Panc1 (cell line): Measurements from ENCODE around the gene DLG3. TPM values are rescaled to one million over a fixed set of nuclear protein-coding genes. Genes with fewer than 3 reads are reported as not detected.

ENCODE experiments used
- ATAC-seq: fragments of 200-7000 bp; cut with Tn5 transposase; 2 replicates; pipeline ENCODE4 v1.9.1; 2020; ENCODE audit warnings: mild to moderate bottlenecking, moderate library complexity
- BruUV-seq: library from RNA; stranded (reverse); fragments of 400-500 nt; replicated peaks from 2 replicates; lab custom pipeline; 2021; lab: Mats Ljungman, UMichigan
- CTCF ChIA-PET: fragments of 300-600 bp; sonication (Branson Sonifier 250); formaldehyde crosslinking; loops from one replicate; lab custom pipeline; 2022; ENCODE audit warnings: antibody characterized with exemption; lab: Charles Lee
- POLR2A ChIA-PET: fragments of 300-600 bp; sonication (Branson Sonifier 250); formaldehyde crosslinking; loops from one replicate; lab custom pipeline; 2022; ENCODE audit warnings: antibody characterized with exemption; lab: Charles Lee
- DNase-seq: peaks from one replicate; pipeline ENCODE4 v3.0.0-alpha.2; 2010; ENCODE audit warnings: low read depth, low spot score
- H3K27ac ChIP-seq: 2 replicates; pipeline ENCODE4 v1.5.1; 2011; ENCODE audit warnings: mild to moderate bottlenecking, low read length, inconsistent platforms
- H3K27me3 ChIP-seq: fragments of 200-500 bp; sonication (Bioruptor generic); 2 replicates; pipeline ENCODE4 v1.6.0; 2014; ENCODE audit warnings: low read length, inconsistent platforms; ENCODE audit not compliant: control insufficient read depth, insufficient read depth
- H3K36me3 ChIP-seq: fragments of 200-500 bp; sonication (Bioruptor generic); 2 replicates; pipeline ENCODE4 v1.5.1; 2014; ENCODE audit warnings: inconsistent platforms, mild to moderate bottlenecking, low read length, moderate library complexity; ENCODE audit not compliant: control insufficient read depth, insufficient read depth
- H3K4me1 ChIP-seq: 2 replicates; pipeline ENCODE4 v1.5.1; 2011; ENCODE audit warnings: inconsistent platforms, mild to moderate bottlenecking, low read length, moderate library complexity; ENCODE audit not compliant: control insufficient read depth, insufficient read depth
- H3K4me3 ChIP-seq, 2 experiments: 2 replicates each; pipeline ENCODE4 v1.5.1; 2011 to 2012; ENCODE audit warnings: low read depth in 2 of 2, low read length in 2 of 2, mild to moderate bottlenecking in 2 of 2, inconsistent platforms in 1 of 2, moderate library complexity in 1 of 2
- H3K9me3 ChIP-seq: fragments of 200-500 bp; sonication (Bioruptor generic); 2 replicates; pipeline ENCODE4 v1.5.1; 2014; ENCODE audit warnings: low read depth, mild to moderate bottlenecking, inconsistent platforms, low read length, moderate library complexity; ENCODE audit not compliant: control insufficient read depth, insufficient read depth
- CTCF ChIP-seq: fragments of 450-650 bp; IDR thresholded peaks from 2 replicates; pipeline ENCODE4 v1.5.1; 2017; ENCODE audit warnings: mild to moderate bottlenecking
- POLR2AphosphoS5 ChIP-seq: IDR thresholded peaks from 2 replicates; pipeline ENCODE4 v1.6.1; 2012; ENCODE audit warnings: mild to moderate bottlenecking, low read depth, low read length, moderate library complexity
- REST ChIP-seq, 2 experiments: IDR thresholded peaks; 2 replicates each; pipeline ENCODE4 v1.6.1; 2011 to 2012; ENCODE audit warnings: low read depth in 2 of 2, control low read depth in 1 of 2, low read length in 1 of 2, mild to moderate bottlenecking in 1 of 2, moderate library complexity in 1 of 2; ENCODE audit not compliant: insufficient read depth in 1 of 2
- SIN3A ChIP-seq: IDR thresholded peaks from 2 replicates; pipeline ENCODE4 v1.6.1; 2012; ENCODE audit warnings: low read depth, mild to moderate bottlenecking, low read length, moderate library complexity, borderline replicate concordance; ENCODE audit not compliant: insufficient read depth
- TCF7L2 ChIP-seq: IDR thresholded peaks from 2 replicates; pipeline ENCODE4 v1.6.1; 2011; ENCODE audit warnings: mild to moderate bottlenecking, low read depth, low read length, inconsistent platforms
- in situ Hi-C: cut with HindIII; loops from 2 replicates; pipeline ENCODE4 v1.10.0; 2016; ENCODE audit warnings: low sequenced_read_pairs, low pct_unique_long_range_greater_than_20kb
- intact Hi-C: fragments of 100-400 bp; cut with micrococcal nuclease; formaldehyde crosslinking; loops from one replicate; pipeline ENCODE4 v1.10.0; 2022; ENCODE audit not compliant: unreplicated experiment
- total RNA-seq: library from RNA; stranded (reverse); gene quantifications from one replicate; pipeline ENCODE4 v1.2.1, GENCODE V29; 2021; ENCODE audit not compliant: unreplicated experiment

Gene DLG3
- total RNA-seq, 1 experiment from 2014 or later, result 3.0 TPM

DNA sequence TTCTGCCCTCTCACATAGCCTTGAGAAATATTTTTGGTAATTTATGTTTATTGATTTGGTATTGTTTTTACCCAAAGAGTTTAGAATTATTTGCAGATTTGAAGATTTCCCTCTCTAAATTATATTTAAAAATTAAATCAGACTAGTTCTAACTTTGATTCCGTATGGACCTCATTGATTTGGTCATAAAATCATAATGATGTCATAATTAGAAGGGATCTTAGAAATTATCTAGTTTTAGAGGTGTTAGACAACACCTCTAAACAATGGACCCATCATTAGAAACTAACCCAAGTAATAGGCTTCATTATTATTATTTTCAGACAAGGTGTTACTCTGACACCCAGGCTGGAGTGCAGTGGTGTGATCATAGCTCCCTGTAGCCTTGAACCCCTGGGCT, 24.1 kb downstream of the DLG3 start:
- no peaks in the 10 kb centered on the region for H3K9me3 ChIP-seq
- no peak for ATAC-seq
- POLR2A ChIA-PET, result no interaction called here
- no peaks in the 10 kb centered on the region for H3K36me3 ChIP-seq
- H3K4me1 ChIP-seq, result no peaks in the 10 kb centered on the region
- intact Hi-C loops, result no loop called here
- no peak for TF ChIP-seq REST (IDR thresholded peaks at IDR 0.05; ENCODE audit: insufficient read depth in 1 of 2, low read depth in 2 of 2, low read length in 1 of 2)
- TF ChIP-seq POLR2AphosphoS5, result no peak
- no peak for TF ChIP-seq CTCF
- no peak for TF ChIP-seq TCF7L2
- no peak for TF ChIP-seq SIN3A
- BruUV-seq, result no TSS peak
- no peak overlapping the region for H3K27ac ChIP-seq
- DNase-seq, result no peak
- CTCF ChIA-PET, result no interaction called here
- no peak overlapping the region for H3K4me3 ChIP-seq
- H3K27me3 ChIP-seq, result no peaks in the 10 kb centered on the region
- in situ Hi-C loops, result no loop called here

GRCh38 chrX:70470850-70471289, 26.2 kb downstream of the DLG3 start:
- no TSS peak for BruUV-seq
- ChIA-PET POLR2A (no interaction called here), CTCF (no interaction called here)
- no peak for TF ChIP-seq TCF7L2
- TF ChIP-seq CTCF, result no peak
- TF ChIP-seq SIN3A, result no peak
- no peak for TF ChIP-seq POLR2AphosphoS5
- no peak for TF ChIP-seq REST (IDR thresholded peaks at IDR 0.05; ENCODE audit: insufficient read depth in 1 of 2, low read depth in 2 of 2, low read length in 1 of 2)
- Histone ChIP-seq H3K9me3 (no peaks in the 10 kb centered on the region), H3K27ac (no peak overlapping the region), H3K36me3 (no peaks in the 10 kb centered on the region), H3K27me3 (no peaks in the 10 kb centered on the region), H3K4me1 (no peaks in the 10 kb centered on the region), H3K4me3 (no peak overlapping the region)
- intact Hi-C loops (no loop called here), in situ Hi-C loops (no loop called here)
- DNase-seq, result no peak
- ATAC-seq, result no peak
